Measurements from ENCODE around the gene SIKE1. TPM values are rescaled to one million over a fixed set of nuclear protein-coding genes. Genes with fewer than 3 reads are reported as not detected.

Gene SIKE1
- total and polyA plus RNA-seq, 12 donors: 20.8 to 38.2 (median 31.3) TPM

GRCh38 chr1:114750780-114751179, 29.7 kb downstream of the SIKE1 start:
- ATAC-seq (peak in 2 of 8 donors; percentile 35 to 36), DNase-seq (no peak)
- TF ChIP-seq CTCF (IDR thresholded peaks at IDR 0.05): no peak
- no peak overlapping the region for H3K4me3 ChIP-seq
- peaks cover 6 to 100% (median 98%) of the 10 kb centered on the region in 9 donors for H3K4me1 ChIP-seq
- peak overlapping the region in 3 of 10 donors; percentile 18 to 58 (median 46) for H3K27ac ChIP-seq
- peaks cover 0 to 59% (median 3%) of the 10 kb centered on the region in 9 donors for H3K36me3 ChIP-seq
- WGBS, 2 donors: 35 to 55% methylated on average over 5 of the region's 5 CpGs
- no peaks in the 10 kb centered on the region for H3K27me3 ChIP-seq
- no peaks in the 10 kb centered on the region for H3K9me3 ChIP-seq
- intact Hi-C loops (cut with DNase I): loop anchor here in 1 of 10 donors (5.0 kb wide), 1 partner anchor 33 kb away; the partner anchor contains the start of gene NRAS

GRCh38 chr1:114749835-114750234, 30.6 kb downstream of the SIKE1 start:
- H3K27me3 ChIP-seq: no peaks in the 10 kb centered on the region
- peak overlapping the region in 1 of 10 donors; percentile 3 for H3K4me3 ChIP-seq
- peaks cover 6 to 100% (median 89%) of the 10 kb centered on the region in 9 donors for H3K4me1 ChIP-seq
- no peak for ATAC-seq
- no peak for TF ChIP-seq CTCF (IDR thresholded peaks at IDR 0.05)
- H3K36me3 ChIP-seq: peaks cover 0 to 62% (median 3%) of the 10 kb centered on the region in 9 donors
- peak overlapping the region in 1 of 10 donors; percentile 33 for H3K27ac ChIP-seq
- no peaks in the 10 kb centered on the region for H3K9me3 ChIP-seq
- WGBS, 2 donors: 53 to 63% methylated on average over 5 of the region's 5 CpGs
- DNase-seq: no peak
- intact Hi-C loops (cut with DNase I): loop anchor here in 1 of 10 donors (5.0 kb wide), 1 partner anchor 33 kb away; the partner anchor contains the start of gene NRAS

- TF ChIP-seq CTCF (IDR thresholded peaks at IDR 0.05): no peak
- 76 to 85% methylated on average over 6 of the region's 6 CpGs for WGBS, 2 donors
- Histone ChIP-seq H3K4me1 (peaks cover 4 to 100% (median 75%) of the 10 kb centered on the region in 9 donors), H3K36me3 (peaks cover 0 to 88% (median 3%) of the 10 kb centered on the region in 9 donors), H3K27me3 (no peaks in the 10 kb centered on the region), H3K4me3 (no peak overlapping the region), H3K27ac (no peak overlapping the region), H3K9me3 (no peaks in the 10 kb centered on the region)
- intact Hi-C loops (cut with DNase I): no loop called here
- ATAC-seq: no peak
- DNase-seq: no peak
These were observed 33.9 kb downstream of the SIKE1 start for GRCh38 chr1:114746450-114747121.

GRCh38 chr1:114745291-114745690, 35.2 kb downstream of the SIKE1 start:
- H3K4me1 ChIP-seq: peaks cover 4 to 97% (median 66%) of the 10 kb centered on the region in 9 donors
- intact Hi-C loops (cut with DNase I): no loop called here
- peak in 1 of 8 donors; percentile 19 for ATAC-seq
- no peak for DNase-seq
- H3K36me3 ChIP-seq: peaks cover 0 to 95% (median 3%) of the 10 kb centered on the region in 9 donors
- H3K4me3 ChIP-seq: no peak overlapping the region
- 53 to 64% methylated on average over 2 of the region's 2 CpGs for WGBS, 2 donors
- H3K27me3 ChIP-seq: no peaks in the 10 kb centered on the region
- H3K9me3 ChIP-seq: no peaks in the 10 kb centered on the region
- no peak overlapping the region for H3K27ac ChIP-seq
- TF ChIP-seq CTCF (IDR thresholded peaks at IDR 0.05): no peak

All from heart right ventricle (tissue), 16 donors.